H1 (cell line): ENCODE results near the gene IFT25. TPM values are rescaled to one million over a fixed set of nuclear protein-coding genes. Genes with fewer than 3 reads are reported as not detected.

ENCODE experiments used
- CTCF ChIA-PET: fragments of 300-600 bp; sonication (Branson Sonifier 250); formaldehyde crosslinking; loops from one replicate; lab custom pipeline; 2021; ENCODE audit not compliant: partially characterized antibody; lab: Charles Lee
- POLR2A ChIA-PET: fragments of 300-600 bp; sonication (Branson Sonifier 250); formaldehyde crosslinking; loops from one replicate; lab custom pipeline; 2021; ENCODE audit warnings: inconsistent platforms; ENCODE audit not compliant: partially characterized antibody; lab: Charles Lee
- DNase-seq, 2 experiments: peaks; one replicate each; pipeline versions ENCODE4 v3.0.0 to v3.0.0-alpha.2; 2010 to 2022; ENCODE audit warnings: low spot score in 2 of 2, low read depth in 1 of 2, mixed read lengths in 1 of 2
- FAIRE-seq: peaks from 2 replicates; lab custom pipeline; 2011; peaks lifted over from hg19 to GRCh38; lab: Jason Lieb, UNC
- H2AFZ ChIP-seq: 2 replicates; pipeline ENCODE4 v1.8.1; 2012; ENCODE audit warnings: low read length, inconsistent platforms
- H2AK5ac ChIP-seq: 2 replicates; pipeline ENCODE4 v1.6.1; 2013; ENCODE audit warnings: low read depth, low read length
- H2BK120ac ChIP-seq: replicated peaks from 2 replicates; pipeline ENCODE3; 2013; ENCODE audit warnings: low read depth, low read length, inconsistent platforms
- H2BK12ac ChIP-seq: 2 replicates; pipeline ENCODE4 v1.6.1; 2013; ENCODE audit warnings: low read depth, low read length
- H2BK15ac ChIP-seq: 2 replicates; pipeline ENCODE4 v1.6.1; 2013; ENCODE audit warnings: low read length
- H2BK20ac ChIP-seq: 2 replicates; pipeline ENCODE4 v1.6.1; 2013; ENCODE audit warnings: low read length
- H2BK5ac ChIP-seq: 2 replicates; pipeline ENCODE4 v1.6.1; 2013; ENCODE audit warnings: low read depth, low read length
- H3K14ac ChIP-seq: 2 replicates; pipeline ENCODE4 v1.6.1; 2013; ENCODE audit warnings: inconsistent platforms; ENCODE audit not compliant: insufficient read length
- H3K18ac ChIP-seq: 2 replicates; pipeline ENCODE4 v1.6.1; 2013; ENCODE audit warnings: low read length; ENCODE audit errors: extremely low read depth
- H3K23ac ChIP-seq: 2 replicates; pipeline ENCODE4 v1.6.1; 2013; ENCODE audit warnings: inconsistent platforms; ENCODE audit not compliant: insufficient read length
- H3K23me2 ChIP-seq: 2 replicates; pipeline ENCODE4 v1.6.1; 2013; ENCODE audit warnings: low read depth, low read length
- H3K27ac ChIP-seq: 2 replicates; pipeline ENCODE4 v1.6.1; 2011; ENCODE audit warnings: low read depth, low read length, inconsistent platforms
- H3K27me3 ChIP-seq, 4 experiments: replicated peaks in 1 of 4; 1 replicate in 1 of 4; 2 replicates in 3 of 4; pipeline versions ENCODE4 v1.6.1 to v1.8.1; 2011 to 2013; ENCODE audit warnings: low read length in 3 of 4, mild to moderate bottlenecking in 3 of 4, inconsistent platforms in 2 of 4, mixed read lengths in 2 of 4, moderate library complexity in 1 of 4; ENCODE audit not compliant: control insufficient read depth in 3 of 4, insufficient read depth in 3 of 4; ENCODE audit errors: extremely low read depth in 1 of 4
- H3K36me3 ChIP-seq, 4 experiments: 2 replicates each; pipeline versions ENCODE4 v1.6.1 to v1.8.1; 2011 to 2013; ENCODE audit warnings: mild to moderate bottlenecking in 4 of 4, low read length in 3 of 4, moderate library complexity in 2 of 4, control low read depth in 1 of 4, inconsistent platforms in 1 of 4; ENCODE audit not compliant: insufficient read depth in 4 of 4, control insufficient read depth in 2 of 4
- H3K4ac ChIP-seq: replicated peaks from 2 replicates; pipeline ENCODE3; 2013; ENCODE audit warnings: low read length, low read depth, mixed read lengths, inconsistent platforms; ENCODE audit not compliant: insufficient read length
- H3K4me1 ChIP-seq, 4 experiments: replicated peaks in 1 of 4; 1 replicate in 1 of 4; 2 replicates in 3 of 4; pipeline versions ENCODE4 v1.6.1 to v1.8.1; 2011 to 2013; ENCODE audit warnings: low read length in 3 of 4, inconsistent platforms in 2 of 4, mixed read lengths in 1 of 4; ENCODE audit not compliant: insufficient read depth in 4 of 4, control insufficient read depth in 3 of 4
- H3K4me2 ChIP-seq, 2 experiments: 2 replicates each; pipeline versions ENCODE4 v1.6.1 to v1.8.1; 2011 to 2013; ENCODE audit warnings: low read depth in 2 of 2, low read length in 2 of 2, control low read depth in 1 of 2, inconsistent platforms in 1 of 2, mild to moderate bottlenecking in 1 of 2; ENCODE audit not compliant: insufficient read depth in 1 of 2
- H3K4me3 ChIP-seq, 4 experiments: fragments of 200-600, 300-600 bp in 1 of 4; sonication (generic), shearing (Covaris generic), sonication (Bioruptor Twin) in 1 of 4; 2 replicates each; pipeline versions ENCODE4 v1.5.1 to v1.8.1; 2011 to 2016; ENCODE audit warnings: low read length in 4 of 4, low read depth in 3 of 4, control low read depth in 2 of 4, inconsistent platforms in 2 of 4, mild to moderate bottlenecking in 2 of 4, mixed read lengths in 1 of 4, moderate library complexity in 1 of 4; ENCODE audit not compliant: insufficient read depth in 2 of 4; ENCODE audit errors: extremely low read depth in 1 of 4
- H3K56ac ChIP-seq: replicated peaks from 2 replicates; pipeline ENCODE3; 2013; ENCODE audit warnings: low read depth, mild to moderate bottlenecking, mixed read lengths, low read length, inconsistent platforms; ENCODE audit not compliant: insufficient read length
- H3K79me1 ChIP-seq: 2 replicates; pipeline ENCODE4 v1.6.1; 2013; ENCODE audit warnings: low read depth, low read length, control low read depth
- H3K79me2 ChIP-seq, 2 experiments: 2 replicates each; pipeline versions ENCODE4 v1.6.1 to v1.8.1; 2012 to 2013; ENCODE audit warnings: low read length in 2 of 2, mild to moderate bottlenecking in 2 of 2, inconsistent platforms in 1 of 2; ENCODE audit not compliant: insufficient read depth in 2 of 2, control insufficient read depth in 1 of 2
- H3K9ac ChIP-seq, 4 experiments: replicated peaks in 1 of 4; 1 replicate in 1 of 4; 2 replicates in 3 of 4; pipeline versions ENCODE4 v1.6.1 to v1.8.1; 2011 to 2013; ENCODE audit warnings: low read depth in 3 of 4, low read length in 3 of 4, control low read depth in 2 of 4, mild to moderate bottlenecking in 2 of 4, moderate library complexity in 2 of 4, inconsistent platforms in 1 of 4; ENCODE audit errors: extremely low read depth in 1 of 4
- H3K9me3 ChIP-seq, 2 experiments: 2 replicates each; pipeline versions ENCODE4 v1.6.1 to v1.8.1; 2012 to 2013; ENCODE audit warnings: mild to moderate bottlenecking in 2 of 2, moderate library complexity in 2 of 2, control low read depth in 1 of 2, inconsistent platforms in 1 of 2, low read depth in 1 of 2, low read length in 1 of 2, mixed read lengths in 1 of 2; ENCODE audit not compliant: insufficient read depth in 2 of 2
- H4K20me1 ChIP-seq, 2 experiments: replicated peaks in 1 of 2; 2 replicates each; pipeline versions ENCODE3 to v1.8.1; 2011 to 2013; ENCODE audit warnings: inconsistent platforms in 2 of 2, low read length in 2 of 2, mild to moderate bottlenecking in 1 of 2; ENCODE audit not compliant: insufficient read depth in 2 of 2, control insufficient read depth in 1 of 2
- H4K5ac ChIP-seq: 2 replicates; pipeline ENCODE4 v1.6.1; 2013; ENCODE audit warnings: low read length, low read depth, mixed read lengths, inconsistent platforms; ENCODE audit not compliant: insufficient read length
- H4K8ac ChIP-seq: 2 replicates; pipeline ENCODE4 v1.8.0; 2013; ENCODE audit warnings: mild to moderate bottlenecking, moderate library complexity, low read length, inconsistent platforms; ENCODE audit not compliant: insufficient read depth; ENCODE audit errors: extremely low read depth
- H4K91ac ChIP-seq: replicated peaks from 2 replicates; pipeline ENCODE3; 2013; ENCODE audit warnings: low read length, mixed read lengths, inconsistent platforms; ENCODE audit not compliant: insufficient read length
- CBX8 ChIP-seq: fragments of 300-800, 300-1000 bp; sonication (generic); IDR thresholded peaks from 2 replicates; pipeline ENCODE4 v1.7.1; 2016; ENCODE audit warnings: low read depth, low read length, borderline replicate concordance
- WGBS, 2 experiments: shearing (Covaris generic) in 1 of 2; methylation state at CpG; one replicate each; pipeline versions ENCODE4 v1.1.6 to v1.1.7; 2013 to 2015; ENCODE audit warnings: low lambda C conversion rate in 2 of 2, mixed read lengths in 2 of 2, inconsistent platforms in 1 of 2, low coverage in 1 of 2, missing lambda C conversion rate in 1 of 2; ENCODE audit not compliant: insufficient replicate concordance in 2 of 2, insufficient coverage in 1 of 2, insufficient read length in 1 of 2; ENCODE audit errors: extremely low coverage in 1 of 2, missing lambda C conversion rate in 1 of 2; 5-methylcytosine and 5-hydroxymethylcytosine counted together
- polyA plus RNA-seq, 7 experiments: library from polyadenylated mRNA; depleted of rRNA in 3 of 7; stranded (reverse) in 5 of 7; unstranded in 2 of 7; fragments of >200 nt in 5 of 7; fragments of 200-250 nt in 2 of 7; gene quantifications; 1 replicate in 5 of 7; 2 replicates in 1 of 7; 4 replicates in 1 of 7; pipeline versions ENCODE4 v1.2.1 to v1.2.3, GENCODE V29; 2011 to 2013; ENCODE audit warnings: missing spikeins in 2 of 7, mixed read lengths in 2 of 7
- total RNA-seq: library from RNA; stranded (reverse); fragmentation: NEBNext Ultra II Directional; extraction: Animal tissue kit (Norgen Biotek cat#: 25700); gene quantifications from 2 replicates; pipeline ENCODE4 v1.2.1, GENCODE V29; 2021

Gene IFT25
- total and polyA plus RNA-seq, 2 of the 8 experiments (the other 6 are each of a cell fraction or from before 2014, with no cell fraction given) = 15.0 to 36.3 TPM

GRCh38 chr1:53891678-53892077 is 53.8 kb downstream of the IFT25 start:
- no peak overlapping the region for H2BK15ac ChIP-seq
- H4K5ac ChIP-seq = no peak overlapping the region
- H3K56ac ChIP-seq = no peak overlapping the region
- no peak overlapping the region; the same call in 1 of the 2 replicates for H2AFZ ChIP-seq
- no peak overlapping the region for H3K4me2 ChIP-seq
- no peak overlapping the region for H4K91ac ChIP-seq
- H2BK5ac ChIP-seq = no peak overlapping the region
- CTCF ChIA-PET = interaction anchor here (1.0 to 2.6 kb wide), 2 partner anchors 13 to 67 kb away, joined by 6 read pairs; no protein-coding TSS in a partner anchor
- no peak overlapping the region for H3K23ac ChIP-seq
- H2BK20ac ChIP-seq = no peak overlapping the region
- no peaks in the 10 kb centered on the region; a peak in 1 of 7 replicates for H3K27me3 ChIP-seq
- no peak overlapping the region for H2BK120ac ChIP-seq
- H3K18ac ChIP-seq = no peak overlapping the region
- H3K23me2 ChIP-seq = peaks cover 1% of the 10 kb centered on the region; the same call in 1 of the 2 replicates
- no peaks in the 10 kb centered on the region for H4K20me1 ChIP-seq
- peaks cover 0 to 7% (median 2%) of the 10 kb centered on the region in 4 experiments; a peak in 3 of 7 replicates for H3K4me1 ChIP-seq
- no peak overlapping the region; the same call in 1 of the 2 replicates for H2BK12ac ChIP-seq
- DNase-seq (no peak), FAIRE-seq (no peak)
- H3K4me3 ChIP-seq = no peak overlapping the region
- H3K9me3 ChIP-seq = no peaks in the 10 kb centered on the region
- no peak overlapping the region for H3K9ac ChIP-seq
- H3K36me3 ChIP-seq = peaks cover 0 to 3% (median under 1%) of the 10 kb centered on the region in 4 experiments; a peak in 3 of 8 replicates
- no peaks in the 10 kb centered on the region for H3K79me1 ChIP-seq
- POLR2A ChIA-PET = no interaction called here
- no peak overlapping the region for H3K27ac ChIP-seq
- H3K14ac ChIP-seq = no peak overlapping the region
- no peak overlapping the region for H4K8ac ChIP-seq
- 68% methylated on average over 2 of the region's 2 CpGs; no CpG with 5 or more reads in 1 of the 2 experiments for WGBS, 2 experiments
- H3K79me2 ChIP-seq = no peaks in the 10 kb centered on the region
- no peak overlapping the region for H3K4ac ChIP-seq
- H2AK5ac ChIP-seq = no peak overlapping the region
- TF ChIP-seq CBX8 = no peak
